Stimulated activated CD8-positive, alpha-beta memory T cell treated with anti-CD3 and anti-CD28 coated beads, Interleukin-4, amount 100 ng/mL, for 24 hours (primary cell): Measurements from ENCODE around the gene WDR82.

Experiments used
- DNase-seq: peaks from one replicate; pipeline ENCODE4 v3.0.0-alpha.2; 2020; ENCODE audit warnings: low read depth

The WDR82 gene

GRCh38 chr3:52222319-52223221 is 55.9 kb downstream of the WDR82 start:
- DNase-seq, result no peak

GRCh38 chr3:52221563-52222318 is 56.7 kb downstream of the WDR82 start:
- no peak for DNase-seq

DNA sequence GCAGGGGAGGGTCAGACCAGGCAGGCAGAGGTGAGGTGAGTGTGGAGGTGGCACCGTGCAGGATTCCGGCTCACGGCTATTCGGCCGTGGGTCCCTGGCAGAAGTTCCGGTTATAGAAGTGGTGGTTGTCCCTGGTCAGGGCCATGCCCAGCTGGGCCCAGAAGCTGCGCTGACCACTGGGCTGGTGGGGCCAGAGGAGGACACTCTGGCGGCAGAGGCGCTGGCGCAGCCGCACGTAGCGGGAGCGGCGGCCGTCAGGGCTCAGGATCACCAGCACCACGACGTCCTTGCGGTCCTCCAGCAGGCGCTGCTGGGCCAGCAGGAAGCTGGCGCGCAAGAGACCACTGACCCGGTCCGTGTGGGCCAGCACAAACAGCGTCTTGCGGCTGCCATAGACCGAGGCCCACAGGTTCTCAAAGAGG is 57.3 kb downstream of the WDR82 start:
- no peak for DNase-seq

GRCh38 chr3:52220380-52221026 is 57.9 kb downstream of the WDR82 start:
- DNase-seq, result peak; percentile 78

- no peak for DNase-seq
These were observed 59.4 kb downstream of the WDR82 start for GRCh38 chr3:52218937-52219650.

GRCh38 chr3:52218454-52218853 is 60.0 kb downstream of the WDR82 start:
- no peak for DNase-seq

GRCh38 chr3:52218026-52218425 is 60.4 kb downstream of the WDR82 start:
- DNase-seq, result no peak

- no peak for DNase-seq
These were observed 61.0 kb downstream of the WDR82 start for GRCh38 chr3:52217409-52217805.

DNA sequence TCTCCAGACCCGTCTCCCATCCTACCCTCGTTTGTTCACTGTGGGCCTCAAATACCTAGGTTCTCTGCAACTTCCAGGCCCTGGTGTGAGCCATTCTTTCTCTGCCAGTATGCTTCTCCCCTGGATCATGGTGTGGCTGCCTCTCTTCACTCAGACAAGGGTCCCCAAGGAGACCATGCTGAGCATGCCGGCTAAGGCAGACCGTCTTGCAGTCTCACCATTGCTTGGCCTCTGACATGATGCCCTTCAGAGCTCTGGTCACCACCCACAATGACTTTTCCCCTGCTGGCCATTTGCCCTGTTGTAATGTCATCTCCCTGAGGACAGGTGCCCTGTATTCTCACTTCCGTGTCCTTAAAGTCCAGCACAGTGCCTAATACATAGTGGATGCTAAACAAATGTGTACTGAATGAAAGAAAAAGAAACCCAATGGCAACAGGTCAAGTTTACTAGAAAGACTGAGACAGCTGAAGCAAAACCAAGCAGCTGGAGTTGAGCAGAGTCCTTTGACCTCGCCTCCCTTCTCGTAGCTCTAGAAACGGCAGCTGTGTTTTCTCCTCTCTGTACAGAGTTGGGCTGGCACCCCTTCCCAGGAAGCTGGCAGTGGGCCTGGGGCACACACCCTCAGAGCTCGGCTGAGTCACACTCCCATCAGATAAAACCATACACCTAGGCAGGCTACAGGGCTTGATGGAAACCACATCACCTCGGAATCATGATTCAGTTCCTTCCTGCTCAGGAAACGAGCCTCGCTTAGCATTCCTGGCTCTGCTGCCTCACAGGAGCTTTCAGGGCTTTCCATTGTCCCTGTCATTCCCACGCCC is 61.7 kb downstream of the WDR82 start:
- DNase-seq, result no peak

GRCh38 chr3:52215351-52215750 is 63.1 kb downstream of the WDR82 start:
- no peak for DNase-seq

DNA sequence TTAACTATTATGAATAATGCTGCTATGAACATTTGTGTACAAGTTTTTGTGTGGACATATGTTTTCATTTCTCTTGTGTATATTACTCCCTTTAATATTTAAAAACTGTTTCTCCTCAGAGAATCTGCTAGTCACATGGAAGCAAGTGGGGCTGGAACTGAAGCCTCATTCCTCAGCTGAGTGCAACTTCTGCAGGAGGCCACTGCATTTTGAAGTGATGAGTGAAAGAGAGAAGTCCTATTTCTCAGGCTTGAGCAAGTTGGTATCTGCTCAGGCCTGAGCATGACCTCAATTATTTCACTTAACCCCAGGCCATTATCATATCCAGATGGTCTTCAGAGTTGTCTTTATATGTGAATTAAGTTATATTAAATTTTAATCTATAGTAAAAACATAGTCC is 64.5 kb downstream of the WDR82 start:
- DNase-seq, result no peak

- no peak for DNase-seq
These were observed 65.4 kb downstream of the WDR82 start for GRCh38 chr3:52213005-52213404.

DNA sequence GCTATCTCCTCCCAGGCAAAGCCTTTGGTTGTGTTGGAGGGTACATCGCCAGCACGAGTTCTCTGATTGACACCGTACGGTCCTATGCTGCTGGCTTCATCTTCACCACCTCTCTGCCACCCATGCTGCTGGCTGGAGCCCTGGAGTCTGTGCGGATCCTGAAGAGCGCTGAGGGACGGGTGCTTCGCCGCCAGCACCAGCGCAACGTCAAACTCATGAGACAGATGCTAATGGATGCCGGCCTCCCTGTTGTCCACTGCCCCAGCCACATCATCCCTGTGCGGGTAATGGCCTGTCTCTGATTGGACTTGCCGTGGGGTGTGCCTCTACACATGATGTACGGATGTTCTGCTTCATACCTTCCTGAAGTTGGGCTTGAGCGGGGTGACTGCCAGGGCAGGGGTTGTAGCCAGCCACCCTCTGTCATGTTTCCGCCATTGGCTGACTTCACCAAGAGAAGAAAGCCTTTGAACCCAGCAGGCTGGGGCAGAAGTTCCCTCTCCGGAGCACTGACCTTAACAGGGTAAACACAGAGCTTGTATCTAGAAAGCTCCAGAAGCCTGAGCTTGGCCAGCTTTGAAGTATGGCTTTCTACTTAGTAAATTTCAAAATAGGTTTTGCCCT is 67.1 kb downstream of the WDR82 start:
- DNase-seq, result no peak

- no peak for DNase-seq
These were observed 67.9 kb downstream of the WDR82 start for GRCh38 chr3:52210550-52211046.

- no peak for DNase-seq
These were observed 68.4 kb downstream of the WDR82 start for GRCh38 chr3:52210037-52210436.

DNA sequence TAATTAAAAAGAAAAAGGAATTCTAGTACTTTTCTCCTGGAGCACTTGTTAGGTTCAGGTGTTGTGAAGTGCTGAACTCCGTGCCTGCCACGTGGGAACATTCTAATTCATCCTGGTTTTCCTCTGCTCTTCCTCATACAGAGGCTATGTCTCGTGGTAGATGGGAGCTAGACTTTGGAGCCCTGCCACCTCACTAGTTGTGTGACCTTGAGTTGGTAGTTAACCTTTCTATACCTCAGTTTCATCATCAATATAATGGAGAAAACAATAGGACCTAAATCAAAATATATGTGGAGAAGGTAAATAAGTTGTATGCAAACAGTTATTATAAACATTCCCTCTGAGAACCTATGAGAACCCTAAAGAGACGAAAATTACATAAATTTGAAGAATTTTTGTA is 69.9 kb downstream of the WDR82 start:
- DNase-seq, result no peak

DNA sequence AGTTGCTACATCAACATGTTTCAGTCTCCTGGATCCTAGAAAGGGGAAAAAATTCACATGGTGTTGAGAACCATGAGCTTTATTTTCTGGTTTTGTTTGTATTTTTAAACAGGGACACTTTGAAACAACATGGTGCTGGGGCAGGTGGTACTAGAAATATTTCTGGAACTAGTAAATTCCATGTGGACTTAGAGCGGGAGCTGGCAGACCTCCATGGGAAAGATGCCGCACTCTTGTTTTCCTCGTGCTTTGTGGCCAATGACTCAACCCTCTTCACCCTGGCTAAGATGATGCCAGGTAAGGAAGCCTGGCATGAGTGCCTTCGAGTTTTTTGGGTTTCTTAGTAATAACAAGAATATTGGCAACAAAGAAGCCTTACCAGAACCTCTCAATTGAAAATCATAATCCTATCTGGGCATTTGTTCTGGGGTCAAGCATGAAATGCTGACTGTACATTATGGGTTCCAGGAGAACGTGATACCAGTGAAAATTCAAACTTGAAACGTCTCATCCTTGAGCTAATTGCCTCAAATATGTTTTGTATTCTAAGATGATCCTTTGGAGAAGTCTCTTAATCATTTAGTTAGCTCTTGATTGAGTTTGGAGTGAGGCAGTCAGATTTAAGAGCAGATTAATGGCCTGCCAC is 72.6 kb downstream of the WDR82 start:
- no peak for DNase-seq
